ENCODE measurements around the gene ATPAF2. TPM values are rescaled to one million over a fixed set of nuclear protein-coding genes. Genes with fewer than 3 reads are reported as not detected.

ATPAF2 gene
- total and polyA plus RNA-seq, 4 donors: 17.7 to 32.9 (median 23.3) TPM

- Histone ChIP-seq H3K27ac (ENCODE audit: low read depth in 1 of 2, low read length in 1 of 2) (peak overlapping the region; percentile 58 to 85), H3K27me3 (ENCODE audit: control insufficient read depth in 3 of 3, insufficient read depth in 3 of 3, low read length in 2 of 3) (no peaks in the 10 kb centered on the region), H3K36me3 (ENCODE audit: control insufficient read depth in 4 of 4, insufficient read depth in 4 of 4, low read length in 4 of 4) (peaks cover 0 to 4% (median 1%) of the 10 kb centered on the region in 4 donors), H3K4me1 (ENCODE audit: control insufficient read depth in 5 of 5, insufficient read depth in 5 of 5, low read length in 5 of 5) (peaks cover 6 to 28% (median 15%) of the 10 kb centered on the region in 5 donors), H3K4me3 (peak overlapping the region; percentile 87), H3K9me3 (ENCODE audit: control insufficient read depth in 4 of 4, insufficient read depth in 3 of 4, low read length in 3 of 4) (no peaks in the 10 kb centered on the region), H3K9ac (ENCODE audit: insufficient read depth in 1 of 2, low read length in 2 of 2) (peak overlapping the region; percentile 5 to 46)
- 0 to 1% methylated on average over 43 to 81 of the region's 81 CpGs for WGBS, 2 donors
- TF ChIP-seq, protein P1, sequence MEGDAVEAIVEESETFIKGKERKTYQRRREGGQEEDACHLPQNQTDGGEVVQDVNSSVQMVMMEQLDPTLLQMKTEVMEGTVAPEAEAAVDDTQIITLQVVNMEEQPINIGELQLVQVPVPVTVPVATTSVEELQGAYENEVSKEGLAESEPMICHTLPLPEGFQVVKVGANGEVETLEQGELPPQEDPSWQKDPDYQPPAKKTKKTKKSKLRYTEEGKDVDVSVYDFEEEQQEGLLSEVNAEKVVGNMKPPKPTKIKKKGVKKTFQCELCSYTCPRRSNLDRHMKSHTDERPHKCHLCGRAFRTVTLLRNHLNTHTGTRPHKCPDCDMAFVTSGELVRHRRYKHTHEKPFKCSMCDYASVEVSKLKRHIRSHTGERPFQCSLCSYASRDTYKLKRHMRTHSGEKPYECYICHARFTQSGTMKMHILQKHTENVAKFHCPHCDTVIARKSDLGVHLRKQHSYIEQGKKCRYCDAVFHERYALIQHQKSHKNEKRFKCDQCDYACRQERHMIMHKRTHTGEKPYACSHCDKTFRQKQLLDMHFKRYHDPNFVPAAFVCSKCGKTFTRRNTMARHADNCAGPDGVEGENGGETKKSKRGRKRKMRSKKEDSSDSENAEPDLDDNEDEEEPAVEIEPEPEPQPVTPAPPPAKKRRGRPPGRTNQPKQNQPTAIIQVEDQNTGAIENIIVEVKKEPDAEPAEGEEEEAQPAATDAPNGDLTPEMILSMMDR (IDR thresholded peaks at IDR 0.05; ENCODE audit: control extremely low read depth, extremely low read depth): no peak
- ATAC-seq (ENCODE audit: insufficient read depth, low FRiP score) (peak; percentile 30), DNase-seq (peak in 1 of 3 donors; percentile 14)
Measured at GRCh38 chr17:18039535-18040260, 730 bp upstream of the ATPAF2 start.

DNA sequence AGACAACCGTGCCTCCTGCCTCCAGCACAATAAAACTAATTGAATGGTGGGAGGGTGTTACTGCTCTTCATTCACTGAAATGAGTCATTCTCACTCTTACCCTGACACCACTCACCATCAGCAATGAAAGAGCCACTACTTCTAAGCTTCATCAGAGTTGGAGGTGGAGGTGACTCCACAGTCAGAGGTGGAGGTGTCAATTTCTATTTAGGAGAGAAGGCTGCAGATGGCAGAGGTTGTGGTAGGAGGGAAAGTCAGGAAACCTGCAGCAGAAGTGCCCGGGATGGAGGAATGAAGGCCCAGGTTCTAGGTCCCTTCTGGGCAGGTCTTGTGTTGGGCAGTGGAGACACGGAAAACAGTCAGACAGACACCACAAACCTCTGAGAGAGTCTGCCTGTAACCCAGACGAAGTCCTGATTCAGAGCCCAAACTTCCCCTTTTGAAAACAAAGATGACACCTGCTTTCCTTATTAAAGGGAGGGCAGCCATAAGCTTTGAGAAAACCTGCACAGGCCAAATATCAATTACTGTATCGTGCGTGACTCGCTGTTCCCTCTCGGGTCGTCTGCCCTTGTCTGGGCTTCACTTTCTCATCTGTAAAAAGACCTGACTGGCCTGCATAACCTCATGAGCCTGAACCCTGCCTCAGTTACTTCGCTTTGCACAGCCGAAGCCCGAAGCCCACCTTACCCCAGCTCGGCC lies 668 bp downstream of the ATPAF2 start:
- Histone ChIP-seq H3K4me3 (peak overlapping the region; percentile 98), H3K9ac (ENCODE audit: insufficient read depth in 1 of 2, low read length in 2 of 2) (peak overlapping the region; percentile 60 to 71), H3K27ac (ENCODE audit: low read depth in 1 of 2, low read length in 1 of 2) (peak overlapping the region; percentile 69 to 90), H3K27me3 (ENCODE audit: control insufficient read depth in 3 of 3, insufficient read depth in 3 of 3, low read length in 2 of 3) (no peaks in the 10 kb centered on the region), H3K4me1 (ENCODE audit: control insufficient read depth in 5 of 5, insufficient read depth in 5 of 5, low read length in 5 of 5) (peaks cover 6 to 28% (median 15%) of the 10 kb centered on the region in 5 donors), H3K36me3 (ENCODE audit: control insufficient read depth in 4 of 4, insufficient read depth in 4 of 4, low read length in 4 of 4) (peaks cover 0 to 3% (median 0%) of the 10 kb centered on the region in 4 donors), H3K9me3 (ENCODE audit: control insufficient read depth in 4 of 4, insufficient read depth in 3 of 4, low read length in 3 of 4) (no peaks in the 10 kb centered on the region)
- no peak for ATAC-seq (ENCODE audit: insufficient read depth, low FRiP score)
- no peak for DNase-seq
- 4 to 7% methylated on average over 13 of the region's 13 CpGs for WGBS, 2 donors
- TF ChIP-seq, protein P1 (IDR thresholded peaks at IDR 0.05; ENCODE audit: control extremely low read depth, extremely low read depth): no peak

GRCh38 chr17:18037486-18037885 lies 1.5 kb downstream of the ATPAF2 start:
- no peak for DNase-seq
- Histone ChIP-seq H3K4me3 (no peak overlapping the region), H3K4me1 (ENCODE audit: control insufficient read depth in 5 of 5, insufficient read depth in 5 of 5, low read length in 5 of 5) (peaks cover 6 to 28% (median 16%) of the 10 kb centered on the region in 5 donors), H3K9ac (ENCODE audit: insufficient read depth in 1 of 2, low read length in 2 of 2) (no peak overlapping the region), H3K36me3 (ENCODE audit: control insufficient read depth in 4 of 4, insufficient read depth in 4 of 4, low read length in 4 of 4) (peaks cover 0 to 3% (median 0%) of the 10 kb centered on the region in 4 donors), H3K9me3 (ENCODE audit: control insufficient read depth in 4 of 4, insufficient read depth in 3 of 4, low read length in 3 of 4) (no peaks in the 10 kb centered on the region), H3K27ac (ENCODE audit: low read depth in 1 of 2, low read length in 1 of 2) (peak overlapping the region in 1 of 2 donors; percentile 52), H3K27me3 (ENCODE audit: control insufficient read depth in 3 of 3, insufficient read depth in 3 of 3, low read length in 2 of 3) (no peaks in the 10 kb centered on the region)
- TF ChIP-seq, protein P1 (IDR thresholded peaks at IDR 0.05; ENCODE audit: control extremely low read depth, extremely low read depth): no peak
- WGBS, 2 donors: 36 to 59% methylated on average over 6 of the region's 6 CpGs
- no peak for ATAC-seq (ENCODE audit: insufficient read depth, low FRiP score)
